ENCODE results near the gene SCN11A.
"Not testable (repeated sequence)": the region's sequence is repeated elsewhere in the genome, so short reads cannot be mapped to it uniquely, and the experiment has no call there.

The SCN11A gene

GRCh38 chr3:39064646-39065045 is 12.9 kb upstream of the SCN11A start:
- DNase-seq = no peak

- DNase-seq = no peak
Measured at GRCh38 chr3:39063143-39063542, 11.4 kb upstream of the SCN11A start.

- DNase-seq = no peak
Measured at GRCh38 chr3:39062180-39062579, 10.4 kb upstream of the SCN11A start.

GRCh38 chr3:39061228-39061627 is 9.5 kb upstream of the SCN11A start:
- not testable (repeated sequence) for DNase-seq

- DNase-seq = no peak
Measured at GRCh38 chr3:39056151-39056550, 4.4 kb upstream of the SCN11A start.

- no peak for DNase-seq
Measured at GRCh38 chr3:39053696-39054095, 2.0 kb upstream of the SCN11A start.

GRCh38 chr3:39052583-39052982 is 839 bp upstream of the SCN11A start:
- no peak for DNase-seq

GRCh38 chr3:39050029-39050428 is 1.7 kb downstream of the SCN11A start:
- DNase-seq = no peak

GRCh38 chr3:39038165-39038564 is 13.6 kb downstream of the SCN11A start:
- no peak for DNase-seq

- no peak for DNase-seq
Measured at GRCh38 chr3:39029556-39029955, 22.2 kb downstream of the SCN11A start.

GRCh38 chr3:39028546-39028945 is 23.2 kb downstream of the SCN11A start:
- DNase-seq = no peak

- no peak for DNase-seq
Measured at GRCh38 chr3:39025222-39025970, 26.3 kb downstream of the SCN11A start.

GRCh38 chr3:39024497-39024896 is 27.2 kb downstream of the SCN11A start:
- DNase-seq = no peak

GRCh38 chr3:39022286-39022630 is 29.5 kb downstream of the SCN11A start:
- no peak for DNase-seq

GRCh38 chr3:39021465-39022285 is 30.1 kb downstream of the SCN11A start:
- DNase-seq = no peak

GRCh38 chr3:39021029-39021428 is 30.7 kb downstream of the SCN11A start:
- no peak for DNase-seq

GRCh38 chr3:39019299-39019698 is 32.4 kb downstream of the SCN11A start:
- no peak for DNase-seq

- DNase-seq = no peak
Measured at GRCh38 chr3:39015418-39015817, 36.3 kb downstream of the SCN11A start.

- DNase-seq = no peak
Measured at GRCh38 chr3:39013921-39014509, 37.7 kb downstream of the SCN11A start.

GRCh38 chr3:39013289-39013688 is 38.5 kb downstream of the SCN11A start:
- no peak for DNase-seq

GRCh38 chr3:39011191-39011736 is 40.5 kb downstream of the SCN11A start:
- DNase-seq = no peak

- DNase-seq = no peak
Measured at GRCh38 chr3:39005295-39005694, 46.4 kb downstream of the SCN11A start.
